SU-DHL-6 (cell line): ENCODE measurements around the gene SP9.

Experiments
- H2AFZ ChIP-seq: fragments of 200-600 bp; sonication (generic); 2 replicates; pipeline ENCODE4 v1.6.1; 2014; ENCODE audit warnings: low read depth, mild to moderate bottlenecking, moderate library complexity, mixed read lengths, antibody characterized with exemption, low read length; ENCODE audit not compliant: severe bottlenecking
- H3F3A ChIP-seq: fragments of 200-600 bp; shearing (Covaris generic); 2 replicates; pipeline ENCODE4 v1.6.0; 2016; ENCODE audit warnings: antibody characterized with exemption, mild to moderate bottlenecking; ENCODE audit not compliant: insufficient read depth
- H3K27ac ChIP-seq: fragments of 200-600 bp; sonication (generic); 2 replicates; pipeline ENCODE4 v1.5.1; 2016; ENCODE audit warnings: low read depth, mild to moderate bottlenecking, low read length, moderate library complexity, mixed read lengths
- H3K27me3 ChIP-seq: fragments of 200-600 bp; sonication (generic), shearing (Covaris generic); 2 replicates; pipeline ENCODE4 v1.6.0; 2014; ENCODE audit warnings: mild to moderate bottlenecking, low read length
- H3K36me3 ChIP-seq: fragments of 200-600 bp; sonication (generic); 2 replicates; pipeline ENCODE4 v1.6.1; 2014; ENCODE audit warnings: mild to moderate bottlenecking, low read length, mixed read lengths
- H3K4me2 ChIP-seq: fragments of 300-600, 200-600 bp; shearing (Covaris generic), sonication (generic); 2 replicates; pipeline ENCODE4 v1.6.0; 2014; ENCODE audit warnings: low read length, low read depth, mild to moderate bottlenecking; ENCODE audit not compliant: poor library complexity, severe bottlenecking
- H3K4me3 ChIP-seq: fragments of 200-600 bp; sonication (generic); 2 replicates; pipeline ENCODE4 v1.5.1; 2014; ENCODE audit warnings: antibody characterized with exemption, low read length, mild to moderate bottlenecking, mixed read lengths; ENCODE audit not compliant: insufficient read depth, poor library complexity, severe bottlenecking
- H3K79me2 ChIP-seq: fragments of 200-600 bp; sonication (generic); 2 replicates; pipeline ENCODE4 v1.6.1; 2014; ENCODE audit warnings: mild to moderate bottlenecking, low read length, moderate library complexity; ENCODE audit not compliant: insufficient read depth
- H3K9ac ChIP-seq: fragments of 200-600 bp; sonication (generic); 2 replicates; pipeline ENCODE4 v1.7.0; 2014; ENCODE audit warnings: mild to moderate bottlenecking, low read length
- H3K9me2 ChIP-seq: fragments of 200-600 bp; sonication (generic); replicated peaks from 2 replicates; pipeline ENCODE4 v1.6.1; 2014; ENCODE audit warnings: low read length; ENCODE audit not compliant: insufficient read depth
- H3K9me3 ChIP-seq: fragments of 200-600 bp; sonication (generic); 2 replicates; pipeline ENCODE4 v1.6.1; 2014; ENCODE audit warnings: low read length, mixed read lengths; ENCODE audit not compliant: insufficient read depth
- H4K20me1 ChIP-seq: fragments of 200-600 bp; sonication (generic); 2 replicates; pipeline ENCODE4 v1.6.1; 2014; ENCODE audit warnings: low read depth, mild to moderate bottlenecking, antibody characterized with exemption, low read length, moderate library complexity, mixed read lengths
- CTCF ChIP-seq: fragments of 200-600 bp; sonication (generic); IDR thresholded peaks from one replicate; pipeline ENCODE4 v1.5.1; 2017; ENCODE audit warnings: antibody characterized with exemption, mild to moderate bottlenecking, low read length, moderate library complexity; ENCODE audit not compliant: insufficient read depth, poor library complexity, severe bottlenecking
- EZH2phosphoT487 ChIP-seq: fragments of 200-600 bp; sonication (generic), shearing (Covaris generic); conservative IDR thresholded peaks from 2 replicates; pipeline ENCODE4 v1.6.1; 2018; ENCODE audit warnings: mild to moderate bottlenecking, antibody characterized with exemption, low read length, moderate library complexity, mixed read lengths

Gene SP9

GRCh38 chr2:174350018-174350417, 15.3 kb downstream of the SP9 start:
- no peaks in the 10 kb centered on the region for H4K20me1 ChIP-seq
- H3K27ac ChIP-seq = no peak overlapping the region
- H3K36me3 ChIP-seq = peaks cover 2% of the 10 kb centered on the region; the same call in 1 of the 2 replicates
- H3K9me3 ChIP-seq = no peaks in the 10 kb centered on the region
- H3K27me3 ChIP-seq = no peaks in the 10 kb centered on the region
- no peak overlapping the region for H3K9ac ChIP-seq
- H3F3A ChIP-seq = peaks cover 16% of the 10 kb centered on the region; the same call in 1 of the 2 replicates
- H3K9me2 ChIP-seq = no peaks in the 10 kb centered on the region
- H3K79me2 ChIP-seq = no peaks in the 10 kb centered on the region
- H3K4me2 ChIP-seq = no peak overlapping the region
- TF ChIP-seq EZH2phosphoT487 (no peak), CTCF (peak; percentile 37)
- H3K4me3 ChIP-seq = no peak overlapping the region
- no peak overlapping the region for H2AFZ ChIP-seq

- H4K20me1 ChIP-seq = no peaks in the 10 kb centered on the region
- TF ChIP-seq EZH2phosphoT487 (no peak), CTCF (no peak)
- H3K4me3 ChIP-seq = no peak overlapping the region
- H3K9me3 ChIP-seq = no peaks in the 10 kb centered on the region
- no peaks in the 10 kb centered on the region for H3K9me2 ChIP-seq
- H3K4me2 ChIP-seq = no peak overlapping the region
- no peak overlapping the region for H3K27ac ChIP-seq
- H3K79me2 ChIP-seq = no peaks in the 10 kb centered on the region
- peaks cover 13% of the 10 kb centered on the region; the same call in 1 of the 2 replicates for H3F3A ChIP-seq
- no peak overlapping the region for H2AFZ ChIP-seq
- no peaks in the 10 kb centered on the region for H3K27me3 ChIP-seq
- H3K36me3 ChIP-seq = peaks cover 2% of the 10 kb centered on the region; the same call in 1 of the 2 replicates
- no peak overlapping the region for H3K9ac ChIP-seq
These were observed 15.9 kb downstream of the SP9 start for GRCh38 chr2:174350593-174351181.

GRCh38 chr2:174353004-174353403, 18.2 kb downstream of the SP9 start:
- Histone ChIP-seq H3K9ac (no peak overlapping the region), H3K4me2 (no peak overlapping the region), H4K20me1 (no peaks in the 10 kb centered on the region), H3K4me3 (no peak overlapping the region), H2AFZ (no peak overlapping the region), H3K9me3 (no peaks in the 10 kb centered on the region), H3K9me2 (no peaks in the 10 kb centered on the region), H3K27me3 (no peaks in the 10 kb centered on the region), H3K79me2 (no peaks in the 10 kb centered on the region), H3F3A (peaks cover 13% of the 10 kb centered on the region; the same call in 1 of the 2 replicates), H3K36me3 (peaks cover 2% of the 10 kb centered on the region; the same call in 1 of the 2 replicates), H3K27ac (no peak overlapping the region)
- TF ChIP-seq EZH2phosphoT487 = no peak
- no peak for TF ChIP-seq CTCF
